ENCODE results near the gene TAF7L. TPM values are rescaled to one million over a fixed set of nuclear protein-coding genes. Genes with fewer than 3 reads are reported as not detected.

Gene TAF7L
- total and polyA plus RNA-seq, 2 of the 13 experiments (the other 11 are each of a cell fraction or from before 2014, with no cell fraction given): 0.05 TPM; not detected in 1

DNA sequence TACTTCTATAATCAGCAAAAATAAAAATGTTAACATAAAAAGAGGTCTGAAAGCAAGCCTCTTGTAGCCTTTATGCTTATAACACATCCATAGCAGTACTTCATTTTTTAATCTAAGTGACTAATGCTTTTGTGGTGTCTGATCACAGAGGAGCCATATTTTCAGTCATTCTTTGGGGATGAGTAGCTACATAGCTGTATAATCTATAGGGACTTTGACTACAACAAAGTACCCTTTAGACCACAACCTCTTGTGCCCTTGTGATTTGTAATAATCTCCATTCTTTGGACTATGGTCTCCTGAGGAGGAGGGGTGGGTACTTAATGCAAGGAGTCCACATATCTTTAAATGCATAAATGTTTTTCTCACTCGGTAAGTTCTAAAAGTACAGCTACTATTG lies 62.0 kb downstream of the TAF7L start (continued):
- no peak for TF ChIP-seq ZKSCAN5 (CRISPR knock-in tag; IDR thresholded peaks at IDR 0.05)
- TF ChIP-seq RELA (CRISPR knock-in tag; IDR thresholded peaks at IDR 0.05): no peak
- TF ChIP-seq ZNF230 (CRISPR knock-in tag; IDR thresholded peaks at IDR 0.05): no peak
- no peak for TF ChIP-seq PAWR (CRISPR knock-in tag; IDR thresholded peaks at IDR 0.05; ENCODE audit: borderline replicate concordance)

- Histone ChIP-seq H3K9me3 (ENCODE audit: low read length) (no peaks in the 10 kb centered on the region), H3K4me2 (ENCODE audit: low read depth, low read length) (no peak overlapping the region), H3K27ac (ENCODE audit: extremely low read length, insufficient read depth, low read length) (no peak overlapping the region), H3K9ac (ENCODE audit: insufficient read depth, low read depth, low read length) (no peak overlapping the region), H3K27me3 (ENCODE audit: control insufficient read depth in 1 of 2, insufficient read depth in 2 of 2, low read length in 2 of 2) (no peaks in the 10 kb centered on the region), H2AFZ (ENCODE audit: low read length) (no peak overlapping the region), H4K20me1 (ENCODE audit: insufficient read depth, low read length) (no peaks in the 10 kb centered on the region), H3K36me3 (replicated peaks in 1 of 2; ENCODE audit: control insufficient read depth in 1 of 2, insufficient read depth in 2 of 2, low read length in 2 of 2) (no peaks in the 10 kb centered on the region), H3K4me3 (replicated peaks in 1 of 3; ENCODE audit: insufficient read depth in 1 of 3, low read depth in 2 of 3, low read length in 3 of 3) (no peak overlapping the region), H3K4me1 (ENCODE audit: insufficient read depth, low read length) (no peaks in the 10 kb centered on the region), H3K79me2 (ENCODE audit: insufficient read depth, low read length) (no peaks in the 10 kb centered on the region)
- in situ Hi-C loops (cut with HindIII; ENCODE audit: extremely low pct_ligation_motif_present, low pct_unique_long_range_greater_than_20kb) (no loop called here), intact Hi-C loops (cut with micrococcal nuclease; ENCODE audit: unreplicated experiment) (no loop called here)
- BruUV-seq (replicated peaks): no TSS peak
- no peak for TF ChIP-seq U2AF1 (optimal IDR thresholded peaks at IDR 0.05; ENCODE audit: low read depth, low read length)
- DNase-seq (ENCODE audit: low spot score): no peak
- 0% methylated on average over 1 of the region's 1 CpG for WGBS (ENCODE audit: low lambda C conversion rate)
- no peak for ATAC-seq
- CTCF ChIA-PET (ENCODE audit: low intra/inter-chr PET ratio, low total read pairs): no interaction called here
- FAIRE-seq: no peak
- POLR2A ChIA-PET: no interaction called here
These were observed 67.9 kb downstream of the TAF7L start for GRCh38 chrX:101223226-101223625.

DNA sequence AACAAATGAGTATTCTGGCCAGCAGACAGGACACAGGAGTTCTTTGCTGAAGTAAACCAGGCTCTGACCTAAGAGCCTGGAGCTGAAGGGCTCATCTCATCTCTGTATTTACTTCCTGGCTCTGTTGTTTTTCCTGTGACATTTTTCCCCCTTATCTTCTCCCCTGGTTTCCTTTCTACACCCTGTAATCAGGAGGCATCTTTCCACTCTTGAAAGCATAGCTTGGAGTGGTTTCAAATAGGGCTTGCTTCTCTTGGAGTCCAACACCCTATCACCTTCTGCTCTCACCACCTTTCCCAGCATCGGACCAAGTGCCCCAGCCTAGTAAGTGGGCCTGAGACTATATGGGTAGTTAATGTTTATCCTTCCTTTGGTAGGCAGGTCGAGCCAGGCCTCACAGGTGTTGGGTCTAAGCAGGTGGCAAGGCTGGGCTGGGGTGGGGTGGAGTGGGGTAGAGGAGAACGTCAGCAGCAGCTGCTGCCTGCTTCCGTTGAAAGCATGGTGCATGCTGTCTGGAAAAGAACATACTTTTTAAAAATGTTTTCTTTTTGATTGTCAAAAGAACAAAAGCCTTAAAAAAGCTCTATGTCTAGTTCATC lies 70.4 kb downstream of the TAF7L start:
- POLR2A ChIA-PET: no interaction called here
- CTCF ChIA-PET (ENCODE audit: low intra/inter-chr PET ratio, low total read pairs): no interaction called here
- in situ Hi-C loops (cut with HindIII; ENCODE audit: extremely low pct_ligation_motif_present, low pct_unique_long_range_greater_than_20kb): no loop called here
- H3K36me3 ChIP-seq (replicated peaks in 1 of 2; ENCODE audit: control insufficient read depth in 1 of 2, insufficient read depth in 2 of 2, low read length in 2 of 2): no peaks in the 10 kb centered on the region
- H3K27me3 ChIP-seq (ENCODE audit: control insufficient read depth in 1 of 2, insufficient read depth in 2 of 2, low read length in 2 of 2): peaks cover 1 to 4% of the 10 kb centered on the region in 2 experiments; a peak in 2 of 5 replicates
- no peaks in the 10 kb centered on the region for H3K4me1 ChIP-seq (ENCODE audit: insufficient read depth, low read length)
- ATAC-seq (no peak), FAIRE-seq (no peak), DNase-seq (ENCODE audit: low spot score) (no peak)
- no peak overlapping the region for H3K27ac ChIP-seq (ENCODE audit: extremely low read length, insufficient read depth, low read length)
- BruUV-seq (replicated peaks): no TSS peak
- H3K4me3 ChIP-seq (replicated peaks in 1 of 3; ENCODE audit: insufficient read depth in 1 of 3, low read depth in 2 of 3, low read length in 3 of 3): no peak overlapping the region
- H3K4me2 ChIP-seq (ENCODE audit: low read depth, low read length): no peak overlapping the region
- no peak overlapping the region for H3K9ac ChIP-seq (ENCODE audit: insufficient read depth, low read depth, low read length)
- TF ChIP-seq MAFF (IDR thresholded peaks at IDR 0.05; ENCODE audit: low read depth, low read length): no peak
- TF ChIP-seq ZFP62 (CRISPR knock-in tag; IDR thresholded peaks at IDR 0.05): no peak
- TF ChIP-seq ZBTB7B (CRISPR knock-in tag; IDR thresholded peaks at IDR 0.05): no peak
- no peak for TF ChIP-seq ZNF12 (CRISPR knock-in tag; IDR thresholded peaks at IDR 0.05)
- TF ChIP-seq, protein P1, sequence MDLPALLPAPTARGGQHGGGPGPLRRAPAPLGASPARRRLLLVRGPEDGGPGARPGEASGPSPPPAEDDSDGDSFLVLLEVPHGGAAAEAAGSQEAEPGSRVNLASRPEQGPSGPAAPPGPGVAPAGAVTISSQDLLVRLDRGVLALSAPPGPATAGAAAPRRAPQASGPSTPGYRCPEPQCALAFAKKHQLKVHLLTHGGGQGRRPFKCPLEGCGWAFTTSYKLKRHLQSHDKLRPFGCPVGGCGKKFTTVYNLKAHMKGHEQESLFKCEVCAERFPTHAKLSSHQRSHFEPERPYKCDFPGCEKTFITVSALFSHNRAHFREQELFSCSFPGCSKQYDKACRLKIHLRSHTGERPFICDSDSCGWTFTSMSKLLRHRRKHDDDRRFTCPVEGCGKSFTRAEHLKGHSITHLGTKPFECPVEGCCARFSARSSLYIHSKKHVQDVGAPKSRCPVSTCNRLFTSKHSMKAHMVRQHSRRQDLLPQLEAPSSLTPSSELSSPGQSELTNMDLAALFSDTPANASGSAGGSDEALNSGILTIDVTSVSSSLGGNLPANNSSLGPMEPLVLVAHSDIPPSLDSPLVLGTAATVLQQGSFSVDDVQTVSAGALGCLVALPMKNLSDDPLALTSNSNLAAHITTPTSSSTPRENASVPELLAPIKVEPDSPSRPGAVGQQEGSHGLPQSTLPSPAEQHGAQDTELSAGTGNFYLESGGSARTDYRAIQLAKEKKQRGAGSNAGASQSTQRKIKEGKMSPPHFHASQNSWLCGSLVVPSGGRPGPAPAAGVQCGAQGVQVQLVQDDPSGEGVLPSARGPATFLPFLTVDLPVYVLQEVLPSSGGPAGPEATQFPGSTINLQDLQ (CRISPR knock-in tag; IDR thresholded peaks at IDR 0.05): no peak
- no peak for TF ChIP-seq NFE2L1 (CRISPR knock-in tag; IDR thresholded peaks at IDR 0.05; ENCODE audit: borderline replicate concordance)
- TF ChIP-seq NFYC (CRISPR knock-in tag; IDR thresholded peaks at IDR 0.05): no peak
- no peak for TF ChIP-seq RNF2 (conservative IDR thresholded peaks at IDR 0.05; ENCODE audit: low read depth)
- no peaks in the 10 kb centered on the region for H3K9me3 ChIP-seq (ENCODE audit: low read length)
- H3K79me2 ChIP-seq (ENCODE audit: insufficient read depth, low read length): no peaks in the 10 kb centered on the region
- WGBS (ENCODE audit: low lambda C conversion rate): 0% methylated on average over 2 of the region's 4 CpGs
- intact Hi-C loops (cut with micrococcal nuclease; ENCODE audit: unreplicated experiment): no loop called here
- H2AFZ ChIP-seq (ENCODE audit: low read length): no peak overlapping the region
- H4K20me1 ChIP-seq (ENCODE audit: insufficient read depth, low read length): no peaks in the 10 kb centered on the region

Measured in HepG2 (cell line).